ENCODE measurements around the gene U2AF1L4. TPM values are rescaled to one million over a fixed set of nuclear protein-coding genes. Genes with fewer than 3 reads are reported as not detected.
A peak's percentile ranks its signal among the peaks of the same experiment; 100 is the strongest.

The U2AF1L4 gene
- total and polyA plus RNA-seq, 2 experiments from 2014 or later: 27.4 to 60.7 TPM

GRCh38 chr19:35713904-35714495 lies 31.2 kb downstream of the U2AF1L4 start:
- no peak for DNase-seq (ENCODE audit: low spot score)
- H3K4me3 ChIP-seq: no peak overlapping the region
- WGBS (ENCODE audit: low lambda C conversion rate, missing lambda C conversion rate): 95% methylated on average over 12 of the region's 12 CpGs
- peaks cover 4% of the 10 kb centered on the region for H4K20me1 ChIP-seq (ENCODE audit: insufficient read depth, poor library complexity, severe bottlenecking)
- H3K36me3 ChIP-seq (replicated peaks; ENCODE audit: insufficient read depth, low read depth): no peaks in the 10 kb centered on the region
- no peak overlapping the region for H3K27ac ChIP-seq
- no peaks in the 10 kb centered on the region for H3K27me3 ChIP-seq
- H3K4me1 ChIP-seq (ENCODE audit: insufficient read depth): peaks cover 10% of the 10 kb centered on the region
- H3K9me2 ChIP-seq (replicated peaks; ENCODE audit: insufficient read depth): no peaks in the 10 kb centered on the region
- TF ChIP-seq EZH2phosphoT487 (IDR thresholded peaks at IDR 0.05; ENCODE audit: low read depth, severe bottlenecking, unreplicated experiment) (no peak), EZH2 (IDR thresholded peaks at IDR 0.05; ENCODE audit: borderline replicate concordance) (no peak), CTCF (IDR thresholded peaks at IDR 0.05; ENCODE audit: poor library complexity) (no peak)
- no peaks in the 10 kb centered on the region for H3K9me3 ChIP-seq (ENCODE audit: low read depth)
- no peak overlapping the region for H2AFZ ChIP-seq
- H3K79me2 ChIP-seq: peaks cover 16% of the 10 kb centered on the region
- no peak overlapping the region for H3K4me2 ChIP-seq

GRCh38 chr19:35713506-35713850 lies 31.7 kb downstream of the U2AF1L4 start:
- no peak for DNase-seq (ENCODE audit: low spot score)
- peaks cover 11% of the 10 kb centered on the region for H3K79me2 ChIP-seq
- H3K4me3 ChIP-seq: no peak overlapping the region

GRCh38 chr19:35712567-35713505 lies 32.4 kb downstream of the U2AF1L4 start:
- 86% methylated on average over 11 of the region's 11 CpGs for WGBS (ENCODE audit: low lambda C conversion rate, missing lambda C conversion rate)

More at GRCh38 chr19:35713506-35713850, 31.7 kb downstream of the U2AF1L4 start:
- no peaks in the 10 kb centered on the region for H4K20me1 ChIP-seq (ENCODE audit: insufficient read depth, poor library complexity, severe bottlenecking)
- no peaks in the 10 kb centered on the region for H3K9me3 ChIP-seq (ENCODE audit: low read depth)
- no peak overlapping the region for H2AFZ ChIP-seq
- 87% methylated on average over 2 of the region's 2 CpGs for WGBS (ENCODE audit: low lambda C conversion rate, missing lambda C conversion rate)
- H3K36me3 ChIP-seq (replicated peaks; ENCODE audit: insufficient read depth, low read depth): no peaks in the 10 kb centered on the region
- H3K4me2 ChIP-seq: no peak overlapping the region
- TF ChIP-seq CTCF (IDR thresholded peaks at IDR 0.05; ENCODE audit: poor library complexity) (no peak), EZH2 (IDR thresholded peaks at IDR 0.05; ENCODE audit: borderline replicate concordance) (no peak), EZH2phosphoT487 (IDR thresholded peaks at IDR 0.05; ENCODE audit: low read depth, severe bottlenecking, unreplicated experiment) (no peak)
- H3K27me3 ChIP-seq: no peaks in the 10 kb centered on the region
- H3K4me1 ChIP-seq (ENCODE audit: insufficient read depth): peaks cover 9% of the 10 kb centered on the region
- no peak overlapping the region for H3K27ac ChIP-seq
- no peaks in the 10 kb centered on the region for H3K9me2 ChIP-seq (replicated peaks; ENCODE audit: insufficient read depth)

More at GRCh38 chr19:35712567-35713505, 32.4 kb downstream of the U2AF1L4 start:
- no peaks in the 10 kb centered on the region for H4K20me1 ChIP-seq (ENCODE audit: insufficient read depth, poor library complexity, severe bottlenecking)
- H3K27ac ChIP-seq: no peak overlapping the region
- H3K4me2 ChIP-seq: no peak overlapping the region
- no peak for TF ChIP-seq EZH2 (IDR thresholded peaks at IDR 0.05; ENCODE audit: borderline replicate concordance)
- no peak overlapping the region for H2AFZ ChIP-seq
- no peaks in the 10 kb centered on the region for H3K27me3 ChIP-seq
- H3K79me2 ChIP-seq: peaks cover 7% of the 10 kb centered on the region
- H3K9me3 ChIP-seq (ENCODE audit: low read depth): no peaks in the 10 kb centered on the region
- peaks cover 9% of the 10 kb centered on the region for H3K4me1 ChIP-seq (ENCODE audit: insufficient read depth)
- no peaks in the 10 kb centered on the region for H3K36me3 ChIP-seq (replicated peaks; ENCODE audit: insufficient read depth, low read depth)
- H3K9me2 ChIP-seq (replicated peaks; ENCODE audit: insufficient read depth): no peaks in the 10 kb centered on the region
- H3K4me3 ChIP-seq: no peak overlapping the region
- DNase-seq (ENCODE audit: low spot score): peak; percentile 2

Measured in hepatocyte (in vitro differentiated cells).